ENCODE data around the gene SPTBN1.

Gene SPTBN1

GRCh38 chr2:54582987-54583386 lies 126.9 kb downstream of the SPTBN1 start:
- no peaks in the 10 kb centered on the region for H3K27me3 Mint-ChIP-seq
- no peaks in the 10 kb centered on the region for H3K9me3 Mint-ChIP-seq
- H3K27ac Mint-ChIP-seq (ENCODE audit: low read depth): peak overlapping the region; percentile 81
- ATAC-seq (replicated peaks; ENCODE audit: extremely low read depth, poor library complexity, severe bottlenecking) (no peak), DNase-seq (ENCODE audit: low spot score in 2 of 2) (no peak)
- H3K4me3 Mint-ChIP-seq: peak overlapping the region; percentile 56
- H3K36me3 Mint-ChIP-seq (ENCODE audit: insufficient read depth): peaks cover 12% of the 10 kb centered on the region
- peaks cover 87% of the 10 kb centered on the region for H3K4me1 Mint-ChIP-seq

- no peak for ATAC-seq (replicated peaks; ENCODE audit: extremely low read depth, poor library complexity, severe bottlenecking)
- no peak overlapping the region for H3K4me3 Mint-ChIP-seq
Measured at GRCh38 chr2:54584598-54584997, 128.5 kb downstream of the SPTBN1 start.

GRCh38 chr2:54585136-54585733 lies 129.1 kb downstream of the SPTBN1 start:
- peaks cover 72% of the 10 kb centered on the region for H3K4me1 Mint-ChIP-seq
- peaks cover 10% of the 10 kb centered on the region for H3K36me3 Mint-ChIP-seq (ENCODE audit: insufficient read depth)
- peak overlapping the region; percentile 41 for H3K4me3 Mint-ChIP-seq
- peak overlapping the region; percentile 38 for H3K27ac Mint-ChIP-seq (ENCODE audit: low read depth)
- ATAC-seq (replicated peaks; ENCODE audit: extremely low read depth, poor library complexity, severe bottlenecking) (no peak), DNase-seq (ENCODE audit: low spot score in 2 of 2) (no peak)
- no peaks in the 10 kb centered on the region for H3K27me3 Mint-ChIP-seq
- H3K9me3 Mint-ChIP-seq: no peaks in the 10 kb centered on the region

More at GRCh38 chr2:54584598-54584997, 128.5 kb downstream of the SPTBN1 start:
- H3K36me3 Mint-ChIP-seq (ENCODE audit: insufficient read depth): peaks cover 11% of the 10 kb centered on the region
- no peaks in the 10 kb centered on the region for H3K27me3 Mint-ChIP-seq
- no peak overlapping the region for H3K27ac Mint-ChIP-seq (ENCODE audit: low read depth)
- DNase-seq (ENCODE audit: low spot score in 2 of 2): no peak
- peaks cover 77% of the 10 kb centered on the region for H3K4me1 Mint-ChIP-seq
- no peaks in the 10 kb centered on the region for H3K9me3 Mint-ChIP-seq

GRCh38 chr2:54586062-54586461 lies 129.9 kb downstream of the SPTBN1 start:
- no peak overlapping the region for H3K4me3 Mint-ChIP-seq
- H3K4me1 Mint-ChIP-seq: peaks cover 77% of the 10 kb centered on the region

GRCh38 chr2:54586494-54586893 lies 130.4 kb downstream of the SPTBN1 start:
- no peak overlapping the region for H3K4me3 Mint-ChIP-seq
- H3K36me3 Mint-ChIP-seq (ENCODE audit: insufficient read depth): peaks cover 13% of the 10 kb centered on the region
- DNase-seq (ENCODE audit: low spot score in 2 of 2) (no peak), ATAC-seq (replicated peaks; ENCODE audit: extremely low read depth, poor library complexity, severe bottlenecking) (no peak)
- peaks cover 78% of the 10 kb centered on the region for H3K4me1 Mint-ChIP-seq
- no peak overlapping the region for H3K27ac Mint-ChIP-seq (ENCODE audit: low read depth)
- H3K9me3 Mint-ChIP-seq: no peaks in the 10 kb centered on the region
- H3K27me3 Mint-ChIP-seq: no peaks in the 10 kb centered on the region

More at GRCh38 chr2:54586062-54586461, 129.9 kb downstream of the SPTBN1 start:
- Mint-ChIP-seq H3K27ac (ENCODE audit: low read depth) (no peak overlapping the region), H3K36me3 (ENCODE audit: insufficient read depth) (peaks cover 13% of the 10 kb centered on the region), H3K9me3 (no peaks in the 10 kb centered on the region), H3K27me3 (no peaks in the 10 kb centered on the region)
- DNase-seq (ENCODE audit: low spot score in 2 of 2) (no peak), ATAC-seq (replicated peaks; ENCODE audit: extremely low read depth, poor library complexity, severe bottlenecking) (no peak)

DNA sequence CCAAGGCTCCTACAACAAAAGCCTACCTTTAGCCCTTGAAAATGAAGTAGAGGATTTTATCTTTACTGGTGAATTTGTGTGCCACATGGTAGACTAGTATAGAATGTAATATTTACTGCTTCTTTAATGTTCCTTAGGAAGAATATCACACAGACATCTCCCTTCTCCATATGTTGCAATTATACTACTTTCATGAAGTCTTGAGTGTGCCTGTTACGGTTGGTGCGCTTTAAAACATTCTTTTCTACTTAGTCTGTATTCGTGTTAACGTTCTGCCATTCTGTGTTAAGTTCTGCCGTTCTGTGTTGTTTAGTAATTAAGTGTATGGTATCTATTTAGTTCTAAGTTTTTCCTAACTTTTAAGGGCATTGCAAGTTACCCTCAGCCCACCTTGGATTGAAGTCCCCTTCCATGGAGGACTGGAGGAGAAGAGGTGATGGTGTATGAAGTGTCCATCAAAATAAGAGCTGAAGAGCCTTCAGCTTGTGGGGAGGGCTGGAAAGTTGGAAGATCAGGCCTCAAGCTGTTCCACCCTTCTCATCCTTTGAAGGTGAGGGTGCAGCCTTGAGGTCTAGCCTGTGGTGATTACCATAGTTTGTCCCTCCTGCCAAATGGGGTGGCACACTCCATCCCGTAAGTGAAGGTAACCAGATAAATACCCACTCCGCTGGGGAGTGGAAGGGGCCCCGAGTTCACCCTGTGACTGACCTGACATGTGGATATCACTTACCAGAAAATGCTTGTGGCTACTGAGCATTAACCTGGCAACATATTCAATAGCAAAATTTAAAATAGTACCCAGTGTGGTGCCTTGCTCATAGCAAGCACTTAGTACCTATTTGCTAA lies 131.3 kb downstream of the SPTBN1 start:
- Mint-ChIP-seq H3K4me3 (peak overlapping the region; percentile 31), H3K27me3 (no peaks in the 10 kb centered on the region), H3K36me3 (ENCODE audit: insufficient read depth) (peaks cover 14% of the 10 kb centered on the region), H3K27ac (ENCODE audit: low read depth) (no peak overlapping the region), H3K4me1 (peaks cover 75% of the 10 kb centered on the region), H3K9me3 (no peaks in the 10 kb centered on the region)
- no peak for ATAC-seq (replicated peaks; ENCODE audit: extremely low read depth, poor library complexity, severe bottlenecking)
- DNase-seq (ENCODE audit: low spot score in 2 of 2): no peak

- no peaks in the 10 kb centered on the region for H3K9me3 Mint-ChIP-seq
- DNase-seq (ENCODE audit: low spot score in 2 of 2): no peak
- peaks cover 75% of the 10 kb centered on the region for H3K4me1 Mint-ChIP-seq
- H3K36me3 Mint-ChIP-seq (ENCODE audit: insufficient read depth): peaks cover 12% of the 10 kb centered on the region
- peak overlapping the region; percentile 76 for H3K27ac Mint-ChIP-seq (ENCODE audit: low read depth)
- no peak for ATAC-seq (replicated peaks; ENCODE audit: extremely low read depth, poor library complexity, severe bottlenecking)
- peak overlapping the region; percentile 42 for H3K4me3 Mint-ChIP-seq
- H3K27me3 Mint-ChIP-seq: no peaks in the 10 kb centered on the region
Measured at GRCh38 chr2:54588244-54588899, 132.2 kb downstream of the SPTBN1 start.

DNA sequence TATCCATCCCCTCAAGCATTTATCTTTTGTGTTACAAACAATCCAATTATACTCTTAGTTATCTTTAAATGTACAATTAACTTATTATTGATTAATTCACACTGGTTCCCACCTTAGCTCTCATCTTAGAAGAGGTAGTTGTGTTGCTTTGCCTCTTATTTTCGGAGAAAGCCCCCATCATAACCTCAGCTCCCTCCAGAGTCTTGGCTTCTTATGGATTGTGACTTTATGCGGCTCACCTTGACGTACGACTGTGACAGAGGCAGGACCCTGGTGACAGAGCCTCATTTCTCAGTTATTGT lies 132.9 kb downstream of the SPTBN1 start:
- Mint-ChIP-seq H3K9me3 (no peaks in the 10 kb centered on the region), H3K4me1 (peaks cover 72% of the 10 kb centered on the region), H3K27ac (ENCODE audit: low read depth) (peak overlapping the region; percentile 76), H3K4me3 (peak overlapping the region; percentile 16), H3K27me3 (no peaks in the 10 kb centered on the region), H3K36me3 (ENCODE audit: insufficient read depth) (peaks cover 12% of the 10 kb centered on the region)
- DNase-seq (ENCODE audit: low spot score in 2 of 2) (no peak), ATAC-seq (replicated peaks; ENCODE audit: extremely low read depth, poor library complexity, severe bottlenecking) (no peak)

GRCh38 chr2:54589340-54590215 lies 133.5 kb downstream of the SPTBN1 start:
- DNase-seq (ENCODE audit: low spot score in 2 of 2): no peak
- peaks cover 12% of the 10 kb centered on the region for H3K36me3 Mint-ChIP-seq (ENCODE audit: insufficient read depth)

GRCh38 chr2:54590216-54591120 lies 134.3 kb downstream of the SPTBN1 start:
- Mint-ChIP-seq H3K36me3 (ENCODE audit: insufficient read depth) (peaks cover 12% of the 10 kb centered on the region), H3K4me1 (peaks cover 65% of the 10 kb centered on the region), H3K27ac (ENCODE audit: low read depth) (peak overlapping the region; percentile 48), H3K27me3 (no peaks in the 10 kb centered on the region), H3K4me3 (peak overlapping the region; percentile 1), H3K9me3 (no peaks in the 10 kb centered on the region)
- ATAC-seq (replicated peaks; ENCODE audit: extremely low read depth, poor library complexity, severe bottlenecking) (no peak), DNase-seq (ENCODE audit: low spot score in 2 of 2) (no peak)

More at GRCh38 chr2:54589340-54590215, 133.5 kb downstream of the SPTBN1 start:
- H3K9me3 Mint-ChIP-seq: no peaks in the 10 kb centered on the region
- peaks cover 67% of the 10 kb centered on the region for H3K4me1 Mint-ChIP-seq
- H3K4me3 Mint-ChIP-seq: peak overlapping the region; percentile 16
- H3K27me3 Mint-ChIP-seq: no peaks in the 10 kb centered on the region
- peak overlapping the region; percentile 76 for H3K27ac Mint-ChIP-seq (ENCODE audit: low read depth)
- ATAC-seq (replicated peaks; ENCODE audit: extremely low read depth, poor library complexity, severe bottlenecking): peak; percentile 35

DNA sequence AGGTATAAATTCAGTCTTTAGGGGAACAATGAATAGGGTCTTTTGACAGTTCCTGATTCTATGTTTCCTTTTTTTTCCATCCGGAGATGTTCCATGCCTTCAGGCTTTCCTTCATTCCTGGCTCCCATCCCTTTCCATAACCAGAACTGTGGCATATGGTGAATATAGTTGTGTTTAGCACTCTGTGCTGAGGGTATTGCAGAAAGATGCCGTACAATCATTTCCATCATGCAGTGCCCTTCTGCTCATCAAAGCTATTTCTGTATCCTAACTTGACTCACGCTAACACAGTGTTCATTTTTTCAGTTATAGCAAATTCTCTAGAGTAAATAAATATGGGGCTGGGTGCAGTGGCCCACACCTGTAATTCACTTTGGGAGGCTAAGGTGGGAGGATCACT lies 135.4 kb downstream of the SPTBN1 start:
- Mint-ChIP-seq H3K9me3 (no peaks in the 10 kb centered on the region), H3K27ac (ENCODE audit: low read depth) (peak overlapping the region; percentile 48), H3K27me3 (no peaks in the 10 kb centered on the region), H3K36me3 (ENCODE audit: insufficient read depth) (peaks cover 14% of the 10 kb centered on the region), H3K4me1 (peaks cover 69% of the 10 kb centered on the region), H3K4me3 (no peak overlapping the region)
- no peak for DNase-seq (ENCODE audit: low spot score in 2 of 2)
- ATAC-seq (replicated peaks; ENCODE audit: extremely low read depth, poor library complexity, severe bottlenecking): no peak

Measured in central memory CD8-positive, alpha-beta T cell (primary cell).